Femur (tissue), 1 donor: Measurements from ENCODE around the gene SUCLA2.
"Not testable (repeated sequence)": the region's sequence is repeated elsewhere in the genome, so short reads cannot be mapped to it uniquely, and the experiment has no call there.

ENCODE experiments used
- DNase-seq: peaks from one replicate; pipeline ENCODE4 v3.0.0-alpha.2; 2017

Gene SUCLA2

DNA sequence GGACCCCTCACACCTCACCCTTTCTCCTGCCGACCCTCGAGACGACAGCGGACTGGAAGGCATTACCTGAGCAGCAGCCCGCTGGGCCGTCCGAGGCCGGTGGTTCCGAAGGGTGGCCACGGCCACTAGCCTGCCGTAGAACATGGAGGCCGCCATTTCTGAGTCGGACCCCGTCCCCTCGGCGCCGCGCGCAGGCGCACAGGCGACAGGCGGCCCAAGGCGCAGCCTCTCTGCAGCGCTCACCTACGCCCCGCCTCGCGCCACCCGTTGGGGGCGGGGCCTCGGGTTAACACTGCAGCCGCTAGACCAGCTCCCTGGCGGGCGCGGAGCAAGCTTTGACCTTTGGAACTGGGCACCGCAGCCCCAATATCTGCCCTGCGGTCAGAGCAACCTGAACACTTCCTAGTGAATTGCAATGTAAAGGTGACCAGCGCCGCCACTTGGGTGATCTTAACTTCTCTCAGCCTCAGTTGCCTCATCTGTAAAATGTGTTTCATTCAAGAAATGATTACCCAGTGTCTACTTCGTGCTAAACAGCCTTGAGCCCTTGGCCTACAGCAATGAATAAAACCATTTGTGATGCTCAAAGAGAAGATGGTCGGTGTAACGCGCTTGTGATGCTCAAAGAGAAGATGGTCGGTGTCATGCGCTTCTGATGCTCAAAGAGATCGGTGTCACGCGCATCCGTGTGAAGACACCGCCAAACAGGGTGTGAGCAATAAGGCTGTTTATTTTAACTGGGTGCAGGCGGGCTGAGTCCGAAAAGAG is at the start of gene SUCLA2:
TSS of gene SUCLA2 (minus strand) at position 160 of the 768 bp plus-strand sequence. CDS start at position 156, 4 bp downstream.
- peak; percentile 94 for DNase-seq

DNA sequence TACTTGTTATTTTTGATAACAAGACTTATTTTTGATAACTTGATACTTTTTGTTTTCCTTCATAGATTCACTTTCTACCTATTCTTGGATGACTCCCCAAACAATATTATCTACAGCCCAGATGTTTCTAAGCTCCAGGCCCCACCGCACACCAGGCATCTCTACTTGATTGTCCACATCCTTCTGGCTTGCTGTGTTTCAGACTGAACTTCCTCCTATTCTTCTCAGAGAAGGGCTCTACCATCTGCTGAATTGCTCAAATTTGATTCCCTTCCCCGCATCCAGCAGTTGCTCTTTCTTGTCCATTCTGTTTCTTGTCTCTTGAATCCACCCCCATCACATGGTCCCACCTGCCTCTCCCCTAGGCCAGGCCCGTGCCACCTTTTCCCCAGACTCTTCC is 49.5 kb upstream of the SUCLA2 start:
- no peak for DNase-seq

DNA sequence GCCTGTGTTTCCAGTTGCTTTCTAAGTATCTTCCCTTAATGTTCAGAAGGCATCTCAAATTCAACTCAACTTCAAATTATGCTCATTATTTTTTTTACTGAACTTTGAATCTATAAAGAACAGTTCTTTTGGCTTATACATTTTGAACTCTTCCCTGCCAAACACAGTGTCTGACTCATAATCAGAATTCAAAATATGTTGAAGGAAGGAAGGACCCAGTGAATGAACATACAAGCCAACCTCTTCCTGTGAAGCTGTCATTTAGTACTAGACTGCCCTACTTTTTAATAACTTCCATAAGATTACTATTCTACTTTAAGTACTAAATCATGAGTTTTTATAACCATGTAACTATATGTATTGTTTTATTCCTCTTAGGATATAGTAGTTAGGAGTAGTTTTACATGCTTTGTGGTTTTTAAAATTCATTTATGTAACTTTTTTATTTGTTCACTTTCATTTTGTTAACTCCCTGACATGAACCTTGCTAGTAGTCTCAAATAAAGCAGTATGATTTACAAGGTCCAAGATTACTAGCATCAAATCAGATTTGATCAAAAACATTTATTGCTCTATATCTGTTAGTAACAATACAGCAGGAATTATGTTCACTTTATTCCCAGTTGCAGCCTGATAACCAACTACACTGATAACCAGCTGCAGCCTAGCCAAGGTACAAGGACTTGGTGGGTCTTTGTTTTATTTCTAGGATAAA is 42.9 kb upstream of the SUCLA2 start:
- no peak for DNase-seq

DNA sequence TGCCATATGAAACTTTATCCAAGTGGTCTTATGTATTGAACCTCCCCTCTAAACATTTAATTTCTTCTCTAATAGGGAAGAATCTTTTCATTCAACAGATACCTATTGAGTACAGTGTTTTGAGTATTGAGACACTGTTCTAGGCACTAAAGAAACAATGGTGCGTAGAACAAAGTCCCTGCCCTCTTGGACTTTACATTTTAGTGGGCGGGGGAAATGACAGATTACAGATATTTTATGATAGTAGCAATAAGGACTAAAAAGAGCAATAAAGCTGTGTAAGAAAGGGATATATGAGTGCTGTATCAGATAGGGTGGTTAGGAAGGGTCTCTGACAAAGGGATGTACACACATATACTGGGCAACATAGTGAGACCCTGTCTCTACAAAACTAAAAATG is 41.8 kb upstream of the SUCLA2 start:
- DNase-seq = no peak

DNA sequence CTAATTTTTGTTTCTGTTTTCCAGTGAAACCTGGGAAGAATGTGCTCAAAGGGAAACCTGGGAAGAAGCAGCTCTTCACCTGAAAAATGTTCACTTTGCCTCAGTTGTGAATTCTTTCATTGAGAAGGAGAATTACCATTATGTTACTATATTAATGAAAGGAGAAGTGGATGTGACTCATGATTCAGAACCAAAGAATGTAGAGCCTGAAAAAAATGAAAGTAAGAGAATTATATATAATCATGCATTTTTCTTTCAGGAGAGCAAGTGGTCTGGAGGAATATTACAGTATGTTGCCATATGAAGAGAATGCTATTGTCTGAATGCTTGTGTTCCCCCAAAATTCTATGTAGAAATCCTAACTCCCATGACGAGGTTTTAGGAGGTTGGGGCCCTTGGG is 39.8 kb upstream of the SUCLA2 start:
- DNase-seq = no peak

DNA sequence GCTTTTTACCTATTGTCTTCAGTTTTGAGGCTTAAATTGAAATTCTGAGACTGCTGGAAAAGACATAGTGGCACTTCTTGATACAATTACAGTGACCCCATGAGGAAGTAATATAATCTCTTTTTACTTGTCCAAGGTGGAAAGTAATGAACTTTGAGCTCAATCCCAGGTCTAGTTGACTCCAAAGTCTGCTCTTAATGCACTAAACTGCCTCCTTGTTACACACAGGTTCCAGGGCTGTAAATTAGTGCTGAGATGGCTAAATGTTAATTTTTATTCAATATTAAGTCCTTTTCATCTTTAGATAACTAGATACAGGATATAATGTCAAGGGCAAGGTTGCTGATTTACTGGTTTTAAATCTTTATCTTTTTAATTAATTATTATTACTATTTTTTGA is 39.0 kb upstream of the SUCLA2 start:
- no peak for DNase-seq

DNA sequence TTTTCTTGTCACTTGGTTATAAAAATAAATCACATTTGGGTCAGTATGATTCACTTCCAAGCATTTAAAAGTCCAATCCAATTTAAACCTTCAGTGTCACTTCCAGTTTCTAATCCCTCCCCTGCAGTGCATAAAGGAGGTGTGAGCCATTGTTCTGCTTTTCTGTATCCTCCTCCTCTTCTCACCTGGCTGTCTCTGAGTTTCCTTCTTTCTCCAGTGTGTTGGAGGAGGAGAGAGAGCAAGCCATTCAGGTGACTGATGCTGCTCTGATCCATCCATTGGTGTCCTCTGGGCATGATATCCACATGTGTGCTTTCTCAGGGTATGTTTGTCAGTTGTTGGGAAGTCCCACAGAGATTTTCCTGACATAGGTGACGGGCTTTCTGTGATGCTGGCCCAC is 37.7 kb upstream of the SUCLA2 start:
- DNase-seq = no peak

DNA sequence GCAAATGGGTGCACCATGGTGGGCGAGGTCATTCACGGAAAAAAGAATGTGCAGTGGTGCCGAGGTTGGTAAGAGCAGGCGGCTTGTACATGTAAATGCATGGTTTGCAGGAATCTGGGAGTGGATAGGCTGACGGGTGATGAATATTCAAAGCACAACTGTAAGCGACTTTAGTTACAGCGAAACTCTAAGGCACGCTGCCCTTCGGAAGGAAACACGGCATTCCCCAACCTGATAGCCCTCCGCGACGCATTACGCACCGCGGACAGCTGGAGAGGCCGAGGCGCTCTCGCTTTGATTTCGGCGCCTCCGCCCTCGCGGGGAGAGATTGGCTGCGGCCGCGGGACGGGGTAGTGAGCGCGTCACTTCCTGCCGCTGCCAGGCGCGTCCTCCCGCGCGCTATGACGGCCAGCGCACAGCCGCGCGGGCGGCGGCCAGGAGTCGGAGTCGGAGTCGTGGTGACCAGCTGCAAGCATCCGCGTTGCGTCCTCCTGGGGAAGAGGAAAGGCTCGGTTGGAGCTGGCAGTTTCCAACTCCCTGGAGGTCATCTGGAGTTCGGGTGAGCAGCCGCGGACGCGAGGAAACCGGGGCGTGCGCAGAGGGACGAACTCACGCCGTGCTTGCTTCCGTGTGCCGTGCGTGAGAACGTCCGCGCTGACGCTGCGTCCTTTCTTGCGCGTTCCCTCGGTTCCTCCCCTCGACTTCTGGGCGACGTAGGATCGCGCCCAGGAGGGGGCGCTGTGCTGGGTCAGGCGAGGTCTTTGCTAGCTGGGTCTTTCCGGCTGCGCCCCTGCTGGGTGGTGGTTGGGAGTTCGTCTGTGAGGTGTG is 36.5 kb upstream of the SUCLA2 start, which contains the start of gene NUDT15:
TSS of gene NUDT15 (plus strand) at position 381 of the 828 bp plus-strand sequence. CDS start at position 402, 21 bp downstream.
- DNase-seq = peak; percentile 97

DNA sequence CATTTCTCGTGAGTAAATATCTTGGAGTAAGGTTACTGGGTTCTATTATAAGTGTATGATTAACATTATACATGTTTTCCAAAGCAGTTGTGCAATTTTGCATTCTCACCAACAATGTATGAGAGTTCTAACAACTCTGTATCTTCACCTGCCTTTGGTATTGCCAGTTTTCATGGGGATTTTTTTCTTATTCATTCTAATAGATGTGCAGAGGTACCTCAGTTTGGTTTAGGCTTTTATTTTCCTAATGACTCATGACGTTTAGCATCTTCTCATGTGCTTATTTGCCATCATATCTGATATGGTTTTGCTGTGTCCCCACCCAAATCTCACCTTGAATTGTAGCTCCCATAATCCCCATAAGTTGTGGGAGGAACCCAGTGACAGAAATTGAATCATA is 28.8 kb upstream of the SUCLA2 start:
- DNase-seq = no peak

DNA sequence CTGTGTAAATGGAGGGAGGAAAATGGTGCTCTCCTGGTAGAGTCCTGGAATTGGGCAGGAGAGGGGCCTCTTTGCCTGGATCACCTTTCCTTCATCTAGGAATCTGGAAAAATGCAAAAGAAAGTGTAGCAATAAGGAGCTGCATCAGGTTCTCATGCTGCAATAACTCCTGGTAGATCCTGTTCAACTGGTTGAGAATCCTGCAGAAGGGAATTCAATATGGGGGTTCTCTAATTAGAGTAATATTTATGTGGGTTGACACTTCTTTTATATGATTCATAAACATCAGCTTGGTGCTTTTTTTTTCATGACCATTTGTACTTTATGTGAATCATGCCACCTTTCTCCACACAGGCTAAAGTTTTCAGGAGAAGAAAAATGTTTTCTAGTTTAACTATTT is 27.0 kb upstream of the SUCLA2 start:
- no peak for DNase-seq

DNA sequence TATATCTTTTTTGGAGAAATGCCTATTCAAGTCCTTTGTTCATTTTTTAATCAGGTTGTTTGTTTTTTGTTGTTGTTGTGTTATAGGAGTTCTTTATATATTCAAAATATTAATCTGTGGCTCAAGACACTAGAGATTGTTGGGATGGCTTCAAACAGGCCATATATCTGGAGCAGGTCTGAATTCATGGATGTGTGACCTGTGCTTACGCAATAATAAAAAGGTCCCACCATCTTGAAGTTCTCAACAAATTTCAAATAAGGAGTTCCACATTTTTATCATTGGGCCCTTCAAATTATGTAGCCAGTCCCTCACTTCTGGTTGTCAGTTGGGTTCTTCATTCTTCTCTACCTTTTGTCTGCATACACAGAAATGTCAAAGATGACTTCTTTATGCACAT is 18.7 kb upstream of the SUCLA2 start:
- DNase-seq = no peak

DNA sequence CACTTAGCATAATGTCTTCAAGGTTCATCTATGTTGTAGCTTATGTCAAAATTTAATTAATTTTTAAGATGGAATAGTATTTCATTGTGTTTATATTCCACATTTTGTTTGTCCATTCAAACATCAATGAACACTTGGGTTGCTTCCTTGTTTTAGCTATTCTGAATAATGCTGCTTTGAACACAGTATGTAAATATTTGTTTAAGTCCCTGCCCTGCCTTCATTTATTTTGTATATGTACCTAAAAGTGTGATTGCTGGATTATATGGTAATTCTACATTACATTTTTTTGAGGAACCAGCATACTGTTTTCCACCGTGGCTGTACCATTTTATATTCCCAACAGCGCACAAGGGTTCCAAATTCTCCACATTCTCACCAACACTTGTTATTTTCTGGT is 17.6 kb upstream of the SUCLA2 start:
- no peak for DNase-seq

DNA sequence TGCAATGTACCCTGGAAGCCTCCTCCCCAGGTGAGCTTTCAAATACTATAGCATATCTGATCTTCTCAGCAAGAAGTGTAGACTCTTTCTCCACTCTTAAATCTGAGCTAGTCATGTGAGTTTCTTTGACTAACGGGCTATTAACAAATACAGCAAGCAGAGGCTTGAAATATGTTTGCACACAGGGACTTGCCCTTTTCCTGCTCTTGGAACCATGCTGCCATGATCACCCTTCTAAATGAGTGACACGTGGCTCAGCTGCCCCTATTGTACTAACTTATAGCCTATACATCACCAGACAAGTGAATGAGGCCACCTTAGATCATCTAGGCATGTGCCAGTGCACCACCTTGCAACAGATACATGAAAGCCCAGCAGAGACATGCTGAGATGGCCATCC is 13.3 kb upstream of the SUCLA2 start:
- no peak for DNase-seq

DNA sequence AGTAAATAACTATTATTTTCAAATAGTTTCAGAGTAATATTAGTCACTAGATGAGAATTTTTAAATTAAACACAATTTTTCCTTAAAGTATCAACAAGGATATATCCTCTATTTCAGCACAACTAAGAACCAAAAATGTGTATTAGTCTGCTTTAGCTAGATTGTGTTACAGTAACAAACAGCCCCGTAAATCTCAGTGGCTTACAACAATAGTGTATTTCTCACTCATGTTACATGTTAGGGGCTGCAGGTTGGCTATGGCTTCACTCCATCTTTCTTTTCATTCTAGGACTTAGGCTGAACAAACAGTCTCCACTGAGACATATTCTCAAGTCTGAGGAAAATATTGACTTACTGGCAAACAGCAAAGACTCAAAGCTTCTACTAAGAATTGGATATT is 11.6 kb upstream of the SUCLA2 start:
- DNase-seq = no peak

DNA sequence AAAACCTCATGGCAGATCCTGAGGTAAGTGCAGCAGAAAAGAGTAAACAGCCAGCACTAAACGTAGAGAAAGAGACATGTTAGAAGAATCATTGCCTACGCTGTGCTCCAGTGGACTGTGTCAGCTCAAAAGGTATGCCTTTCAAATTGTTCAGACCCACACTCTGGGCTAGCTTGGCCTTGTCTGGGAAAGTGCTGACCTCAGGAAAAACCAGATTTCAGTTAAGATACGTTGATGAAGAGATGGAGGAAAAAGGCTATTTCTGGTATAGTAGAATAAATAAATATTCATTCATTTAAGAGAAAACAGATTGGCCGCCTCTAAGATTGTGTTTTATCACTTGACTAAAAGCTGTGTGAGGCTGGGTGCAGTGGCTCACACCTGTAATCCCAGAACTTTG is 9.6 kb upstream of the SUCLA2 start:
- no peak for DNase-seq

DNA sequence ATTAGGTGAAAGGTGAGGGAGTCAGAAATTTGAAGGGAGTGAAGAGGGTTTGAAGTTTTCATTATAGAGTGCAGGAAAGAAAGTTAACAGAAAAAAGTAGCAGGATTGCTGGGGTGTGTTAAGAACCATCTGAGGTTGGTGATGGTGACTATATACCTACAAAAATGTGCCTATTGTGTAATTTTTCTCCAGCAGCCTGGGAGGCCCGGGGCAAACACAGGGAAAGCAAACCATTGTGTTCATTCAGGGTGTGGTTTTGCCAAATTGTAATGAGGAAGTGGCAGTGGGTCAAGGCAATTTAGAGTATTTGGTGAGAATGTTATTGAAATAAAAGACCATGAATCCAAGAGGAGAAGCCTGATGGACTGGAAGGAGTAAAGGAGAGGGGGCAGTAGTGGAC is 8.2 kb upstream of the SUCLA2 start:
- DNase-seq = no peak

DNA sequence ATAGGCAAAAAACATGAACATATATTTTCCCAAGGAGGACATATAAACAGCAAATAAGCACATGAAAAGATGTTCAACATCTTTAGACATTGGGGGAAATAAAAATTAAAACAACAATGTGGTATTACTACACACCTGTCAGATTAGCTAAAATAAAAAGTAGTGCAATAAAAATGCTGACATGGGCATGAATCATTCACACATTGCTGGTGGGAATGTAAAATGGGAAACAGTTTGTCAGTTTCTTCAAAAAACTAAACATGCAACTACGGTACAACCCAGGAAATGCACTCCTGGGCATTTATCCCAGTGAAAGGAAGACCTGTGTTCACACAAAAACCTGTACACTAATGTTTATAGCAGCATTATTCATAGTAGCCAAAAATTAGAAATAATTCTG is 5.3 kb upstream of the SUCLA2 start:
- DNase-seq = no peak

DNA sequence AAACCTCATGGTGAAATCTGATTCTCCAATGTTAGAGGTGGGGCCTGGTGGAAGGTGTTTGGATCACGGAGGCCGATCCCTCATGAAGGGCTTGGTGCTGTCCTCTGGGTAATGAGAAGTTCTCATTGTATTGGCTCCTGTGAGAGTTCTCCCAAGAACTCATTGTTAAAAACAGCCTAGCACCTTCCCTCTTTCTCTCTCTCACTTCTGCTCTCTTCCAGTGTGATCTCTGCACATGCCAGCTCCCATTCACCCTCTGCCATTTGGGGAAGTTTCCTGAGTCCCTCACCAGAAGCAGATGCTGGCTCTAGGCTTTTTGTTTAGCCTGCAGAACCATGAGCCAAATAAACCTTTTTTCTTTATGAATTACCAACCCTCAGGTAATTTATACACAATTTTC is 3.1 kb upstream of the SUCLA2 start:
- no peak for DNase-seq

DNA sequence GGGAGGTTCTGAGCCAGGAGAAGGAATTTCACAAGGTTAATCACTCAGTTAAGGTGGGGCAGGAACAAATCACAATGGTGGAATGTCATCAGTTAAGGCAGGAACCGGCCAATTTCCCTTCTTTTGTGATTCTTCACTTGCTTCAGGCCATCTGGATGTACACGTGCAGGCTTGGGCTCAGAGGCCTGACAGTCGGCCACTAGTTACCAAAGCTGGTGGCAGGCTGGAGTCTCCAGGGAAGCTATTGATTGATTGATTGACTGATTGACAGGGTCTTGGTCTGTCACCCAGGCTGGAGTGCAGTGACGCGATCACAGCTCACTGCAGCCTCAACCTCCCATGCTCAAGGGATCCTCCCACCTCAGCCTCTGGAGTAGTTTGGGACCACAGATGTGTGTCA is 926 bp upstream of the SUCLA2 start:
- not testable (repeated sequence) for DNase-seq

DNA sequence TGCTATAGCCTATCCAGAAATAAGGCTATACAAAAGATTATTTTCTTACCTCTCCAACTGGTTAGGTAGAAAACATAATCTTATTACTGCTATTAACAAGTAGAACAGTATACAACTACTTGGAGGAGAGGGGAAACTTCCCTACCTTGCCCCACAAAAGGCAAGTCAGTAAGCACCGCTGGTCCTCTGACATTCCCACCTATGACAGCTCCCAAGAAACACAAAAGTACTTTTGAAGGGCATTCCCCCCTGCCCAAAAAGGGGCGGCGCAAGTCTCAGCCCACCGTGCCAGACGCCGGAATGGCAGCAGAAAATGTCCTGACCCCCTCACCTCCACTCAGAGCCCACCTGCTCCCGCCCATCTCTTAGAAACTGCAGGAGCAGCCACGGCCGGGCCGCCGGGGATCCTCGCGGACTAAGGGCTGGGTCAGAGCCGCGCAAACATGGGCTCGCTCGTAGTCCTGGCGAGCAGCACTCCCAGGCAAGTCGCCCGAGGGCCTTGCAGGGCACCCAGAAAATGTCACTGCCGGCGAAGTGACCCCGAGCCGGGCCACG is 437 bp downstream of the SUCLA2 start:
- peak; percentile 33 for DNase-seq

DNA sequence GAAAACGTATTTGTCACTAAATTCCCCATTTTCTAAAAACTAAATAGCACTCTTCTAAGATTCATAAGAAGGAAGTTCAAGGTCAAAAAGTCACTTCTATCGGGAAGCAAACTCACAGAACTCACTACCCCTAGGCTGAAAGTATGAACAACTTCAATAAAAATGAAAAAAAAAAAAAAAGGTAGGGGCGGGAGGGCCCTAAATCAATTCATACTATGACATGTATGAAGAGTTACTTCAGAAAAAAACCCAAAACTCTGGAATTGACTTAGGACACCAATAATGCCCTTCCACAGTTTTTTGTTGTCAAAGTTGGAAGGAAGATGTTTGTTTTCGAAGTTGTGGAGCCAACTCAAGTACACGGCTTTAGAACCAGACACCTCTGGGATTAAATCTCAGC is 1.1 kb downstream of the SUCLA2 start:
- no peak for DNase-seq

DNA sequence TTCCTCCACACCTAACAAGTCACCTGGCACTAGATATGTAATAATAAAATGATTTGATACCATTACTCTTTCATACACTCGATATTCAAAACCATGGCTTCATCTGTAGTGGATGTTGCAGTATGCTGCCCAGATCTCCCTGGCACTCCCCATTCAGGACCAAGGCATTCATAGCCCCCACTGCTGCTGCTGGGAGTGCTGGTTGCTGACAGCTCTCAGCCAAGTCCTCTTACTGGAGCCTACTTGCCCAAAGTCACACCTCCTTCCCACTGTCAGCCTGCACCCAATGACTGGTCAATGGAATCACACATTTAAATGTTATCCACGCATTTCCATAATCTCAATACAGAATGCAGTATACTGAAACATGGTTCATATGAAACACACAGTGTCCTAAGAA is 3.7 kb downstream of the SUCLA2 start:
- no peak for DNase-seq

DNA sequence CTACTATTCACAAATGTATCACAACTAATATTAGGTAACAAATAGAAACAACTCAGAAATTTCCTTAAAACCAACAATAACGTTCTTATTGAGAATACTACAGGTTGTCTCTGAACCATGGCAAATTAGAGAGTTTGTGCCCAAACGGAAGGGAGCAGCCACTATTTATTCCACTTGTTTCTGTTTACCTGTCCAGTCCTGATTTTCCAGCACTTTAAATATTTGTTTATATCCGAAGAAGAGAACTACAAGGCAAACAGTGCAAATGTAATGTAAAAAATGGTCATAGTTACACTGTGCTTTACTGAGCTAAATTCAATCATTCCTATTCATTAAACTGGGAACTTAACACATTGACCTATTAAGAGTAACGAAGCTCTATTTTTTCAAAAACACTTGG is 9.2 kb downstream of the SUCLA2 start:
- DNase-seq = no peak
